HG02973 (cell line): ENCODE data around the gene MAN1C1.
"Not testable (repeated sequence)": the region's sequence is repeated elsewhere in the genome, so short reads cannot be mapped to it uniquely, and the experiment has no call there.

Source experiments
- ATAC-seq: cut with Tn5 transposase; IDR thresholded peaks from one replicate; pipeline ENCODE4 v1.9.1; 2021; ENCODE audit warnings: moderate library complexity; ENCODE audit not compliant: unreplicated experiment

MAN1C1 gene

GRCh38 chr1:25695771-25696311, 79.2 kb downstream of the MAN1C1 start:
- no peak for ATAC-seq

GRCh38 chr1:25696643-25697042, 80.1 kb downstream of the MAN1C1 start:
- not testable (repeated sequence) for ATAC-seq

- no peak for ATAC-seq
Observed at GRCh38 chr1:25697435-25698217, 81.0 kb downstream of the MAN1C1 start.

- ATAC-seq: no peak
Observed at GRCh38 chr1:25698252-25698651, 81.7 kb downstream of the MAN1C1 start.

- not testable (repeated sequence) for ATAC-seq
Observed at GRCh38 chr1:25699059-25699458, 82.5 kb downstream of the MAN1C1 start.

GRCh38 chr1:25699500-25700143, 83.0 kb downstream of the MAN1C1 start:
- no peak for ATAC-seq

GRCh38 chr1:25700144-25700523, 83.5 kb downstream of the MAN1C1 start:
- ATAC-seq: no peak

GRCh38 chr1:25700626-25701025, 84.0 kb downstream of the MAN1C1 start:
- no peak for ATAC-seq

GRCh38 chr1:25701030-25701785, 84.6 kb downstream of the MAN1C1 start:
- ATAC-seq: no peak

- ATAC-seq: no peak
Observed at GRCh38 chr1:25702101-25702775, 85.6 kb downstream of the MAN1C1 start.

- no peak for ATAC-seq
Observed at GRCh38 chr1:25703041-25703440, 86.5 kb downstream of the MAN1C1 start.

GRCh38 chr1:25703671-25704266, 87.2 kb downstream of the MAN1C1 start:
- no peak for ATAC-seq

GRCh38 chr1:25704267-25704691, 87.7 kb downstream of the MAN1C1 start:
- ATAC-seq: no peak

GRCh38 chr1:25705699-25706098, 89.1 kb downstream of the MAN1C1 start:
- no peak for ATAC-seq

GRCh38 chr1:25706146-25707089, 89.8 kb downstream of the MAN1C1 start:
- no peak for ATAC-seq

- no peak for ATAC-seq
Observed at GRCh38 chr1:25707280-25708016, 90.9 kb downstream of the MAN1C1 start.

GRCh38 chr1:25710583-25711347, 94.2 kb downstream of the MAN1C1 start:
- ATAC-seq: no peak
